Sciatic nerve (tissue), 2 donors: Measurements from ENCODE around the gene FMNL1. TPM values are rescaled to one million over a fixed set of nuclear protein-coding genes. Genes with fewer than 3 reads are reported as not detected.

Source experiments
- ATAC-seq: fragments of 200-7000 bp; cut with Tn5 transposase; one replicate; pipeline ENCODE4 v1.9.1; 2020; ENCODE audit warnings: mild to moderate bottlenecking, moderate library complexity
- DNase-seq: peaks from one replicate; pipeline ENCODE4 v3.0.0-alpha.2; 2020; ENCODE audit warnings: low spot score
- intact Hi-C: fragments of 100-400 bp; cut with DNase I; formaldehyde crosslinking; loops from one replicate; pipeline ENCODE4 v1.14.2; 2022
- total RNA-seq: library from RNA; stranded (reverse); fragmentation: NEBNext Ultra II Directional; extraction: Animal tissue kit (Norgen Biotek cat#: 25700); gene quantifications from one replicate; pipeline ENCODE4 v1.2.1, GENCODE V29; 2021
- donor health status: DM: no; HTN: no; CAD: no.
- donor health status: DM: no; HTN: no; CAD: no.

FMNL1 gene
- total RNA-seq, 1 donor from 2014 or later, result 39.6 TPM

GRCh38 chr17:45232514-45233422 lies 11.1 kb downstream of the FMNL1 start:
- intact Hi-C loops, result no loop called here
- ATAC-seq (no peak), DNase-seq (no peak)

GRCh38 chr17:45233423-45233924 lies 11.8 kb downstream of the FMNL1 start:
- intact Hi-C loops, result no loop called here

GRCh38 chr17:45234641-45235415 lies 13.1 kb downstream of the FMNL1 start:
- DNase-seq, result no peak
- no peak for ATAC-seq
- intact Hi-C loops, result no loop called here

More at GRCh38 chr17:45233423-45233924, 11.8 kb downstream of the FMNL1 start:
- no peak for ATAC-seq
- no peak for DNase-seq

GRCh38 chr17:45235416-45236281 lies 14.0 kb downstream of the FMNL1 start:
- intact Hi-C loops, result no loop called here
- DNase-seq (peak; percentile 90), ATAC-seq (peak; percentile 77)

GRCh38 chr17:45236282-45236606 lies 14.6 kb downstream of the FMNL1 start:
- intact Hi-C loops, result no loop called here
- no peak for DNase-seq
- ATAC-seq, result no peak

- ATAC-seq (no peak), DNase-seq (no peak)
- intact Hi-C loops, result no loop called here
Measured at GRCh38 chr17:45237686-45238085, 16.0 kb downstream of the FMNL1 start.

GRCh38 chr17:45238155-45238774 lies 16.6 kb downstream of the FMNL1 start:
- ATAC-seq (no peak), DNase-seq (no peak)
- intact Hi-C loops, result no loop called here

- DNase-seq (no peak), ATAC-seq (no peak)
- intact Hi-C loops, result no loop called here
Measured at GRCh38 chr17:45240905-45241327, 19.2 kb downstream of the FMNL1 start.

- intact Hi-C loops, result no loop called here
- no peak for ATAC-seq
- no peak for DNase-seq
Measured at GRCh38 chr17:45241328-45242028, 19.8 kb downstream of the FMNL1 start.

- intact Hi-C loops, result no loop called here
- DNase-seq (no peak), ATAC-seq (no peak)
Measured at GRCh38 chr17:45242029-45242414, 20.3 kb downstream of the FMNL1 start.

- intact Hi-C loops, result no loop called here
- ATAC-seq (no peak), DNase-seq (no peak)
Measured at GRCh38 chr17:45243750-45244149, 22.1 kb downstream of the FMNL1 start.

GRCh38 chr17:45244725-45245656 lies 23.3 kb downstream of the FMNL1 start:
- intact Hi-C loops, result no loop called here
- ATAC-seq (no peak), DNase-seq (no peak)

- intact Hi-C loops, result no loop called here
- no peak for ATAC-seq
- DNase-seq, result no peak
Measured at GRCh38 chr17:45246338-45246737, 24.7 kb downstream of the FMNL1 start.

- no peak for DNase-seq
- intact Hi-C loops, result no loop called here
- ATAC-seq, result peak; percentile 6
Measured at GRCh38 chr17:45246861-45247428, 25.3 kb downstream of the FMNL1 start.

- ATAC-seq (peak; percentile 83), DNase-seq (peak; percentile 82)
- intact Hi-C loops, result no loop called here
Measured at GRCh38 chr17:45247429-45248131, 25.9 kb downstream of the FMNL1 start.
